ENCODE measurements around the gene PCBP3.

The PCBP3 gene

DNA sequence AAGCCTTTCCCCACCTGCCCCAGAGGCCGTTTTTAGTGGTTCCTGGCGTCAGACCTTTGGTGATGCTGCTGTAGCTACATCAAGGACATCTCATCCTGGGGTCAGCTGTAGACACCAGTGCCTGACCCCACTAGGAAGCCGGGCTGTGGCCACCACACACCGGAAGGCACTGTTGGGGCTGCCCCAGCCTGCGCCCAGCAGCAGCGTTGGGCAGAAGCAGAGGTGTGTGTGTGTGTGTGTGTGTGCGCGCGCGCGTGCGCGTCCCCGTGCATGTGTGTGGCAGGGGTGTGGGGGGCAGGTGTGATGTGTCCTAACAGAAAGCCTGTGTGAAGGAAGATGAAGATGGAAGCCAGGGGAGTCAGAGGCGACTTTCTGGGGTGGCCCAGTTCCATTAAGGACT, 276.1 kb downstream of the PCBP3 start:
- DNase-seq (ENCODE audit: low read depth in 1 of 2, low spot score in 1 of 2), result no peak

DNA sequence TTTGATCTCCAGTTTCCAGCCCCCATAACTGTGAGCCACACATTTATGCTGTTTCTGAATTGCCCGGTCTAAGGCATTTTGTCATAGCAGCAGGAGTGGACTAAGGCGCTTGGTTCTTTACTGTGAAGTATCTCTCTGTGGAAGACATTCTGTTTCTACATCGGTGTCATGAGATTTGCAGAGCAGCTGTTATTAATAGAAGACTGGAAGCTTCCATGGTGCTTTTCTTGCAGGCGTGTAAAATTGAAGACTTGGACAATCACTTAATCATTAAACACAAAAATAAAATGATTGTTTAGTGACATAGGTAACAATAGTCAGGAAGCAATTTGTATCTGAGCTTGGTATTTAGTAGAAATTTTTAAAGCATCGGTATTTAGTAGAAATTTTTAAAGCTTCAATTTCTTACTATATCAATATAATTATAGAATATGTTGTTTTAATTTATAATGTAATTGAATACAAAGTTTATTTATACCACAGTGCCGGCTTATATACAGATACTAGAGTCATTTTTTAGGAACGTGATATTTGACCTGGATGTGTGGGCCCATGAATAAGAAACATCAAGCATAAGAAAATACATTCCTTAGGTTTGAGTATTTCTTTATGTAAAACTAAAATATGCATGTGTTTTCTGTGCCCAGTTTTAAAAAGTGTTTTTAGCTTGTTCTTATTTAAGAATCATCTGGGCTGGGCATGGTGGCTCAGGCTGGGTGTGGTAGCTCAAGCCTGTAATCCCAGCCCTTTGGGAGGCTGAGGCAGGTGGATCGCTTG, 277.5 kb downstream of the PCBP3 start:
- no peak for DNase-seq (ENCODE audit: low read depth in 1 of 2, low spot score in 1 of 2)

DNA sequence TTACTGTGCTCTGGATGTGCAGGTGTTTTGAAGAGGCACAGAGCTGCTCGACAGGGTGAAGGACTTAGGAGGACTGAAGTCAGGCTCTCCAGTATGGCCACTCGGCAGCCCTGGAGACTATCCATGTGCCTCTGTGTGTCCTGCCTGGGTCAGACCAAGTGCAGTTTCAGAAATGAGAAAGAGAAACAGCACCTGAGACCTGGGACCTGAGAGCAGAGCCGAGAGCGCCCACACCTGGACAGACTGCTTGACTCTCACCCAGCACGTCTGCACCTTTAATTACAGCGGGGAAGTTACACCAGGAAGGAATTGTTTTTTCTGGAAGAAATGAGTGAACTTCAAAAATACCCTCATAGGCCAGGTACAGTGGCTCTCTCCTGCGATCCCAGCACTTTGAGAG, 278.4 kb downstream of the PCBP3 start:
- DNase-seq (ENCODE audit: low read depth in 1 of 2, low spot score in 1 of 2), result no peak

DNA sequence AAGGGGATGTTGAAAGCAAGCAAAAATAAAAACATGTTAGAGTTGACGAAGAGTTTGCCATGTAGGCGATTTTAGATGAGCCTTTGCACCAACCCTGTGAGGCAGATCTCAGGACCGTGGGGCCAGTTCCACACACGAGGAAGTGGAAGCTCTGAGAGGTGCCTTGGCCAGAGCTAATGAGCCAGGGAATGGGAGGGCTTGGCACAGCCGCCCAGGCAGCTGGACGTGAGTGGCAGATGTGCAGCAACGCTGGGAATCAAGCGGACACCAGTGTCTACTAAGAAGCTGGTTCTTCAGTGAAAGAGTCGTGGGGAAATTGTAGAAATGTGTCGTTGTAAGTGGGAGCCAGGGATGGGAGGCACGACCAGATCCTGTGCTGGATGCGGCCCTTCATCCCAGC, 279.1 kb downstream of the PCBP3 start:
- DNase-seq (ENCODE audit: low read depth in 1 of 2, low spot score in 1 of 2), result no peak

DNA sequence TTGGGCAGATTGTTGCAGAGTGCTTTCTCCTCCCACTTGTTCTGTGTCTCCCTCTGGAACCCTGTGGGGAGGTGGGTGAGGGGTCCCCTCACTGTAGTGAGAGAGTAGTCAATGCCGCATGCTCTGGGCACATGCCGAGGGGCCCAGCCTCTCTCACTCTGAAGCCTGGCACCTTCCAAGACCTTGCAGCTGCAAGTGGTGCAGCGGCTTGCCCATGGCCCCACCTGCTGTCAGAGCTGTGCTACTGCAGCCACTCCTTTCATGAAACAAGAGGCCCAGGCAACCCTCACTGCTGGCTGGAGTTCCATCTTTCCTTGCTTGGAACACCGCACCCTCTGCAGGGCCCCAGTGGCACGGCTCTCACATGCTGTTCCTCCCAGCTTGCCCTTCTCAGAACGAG, 279.6 kb downstream of the PCBP3 start:
- peak; percentile 46 to 52 for DNase-seq (ENCODE audit: low read depth in 1 of 2, low spot score in 1 of 2)

DNA sequence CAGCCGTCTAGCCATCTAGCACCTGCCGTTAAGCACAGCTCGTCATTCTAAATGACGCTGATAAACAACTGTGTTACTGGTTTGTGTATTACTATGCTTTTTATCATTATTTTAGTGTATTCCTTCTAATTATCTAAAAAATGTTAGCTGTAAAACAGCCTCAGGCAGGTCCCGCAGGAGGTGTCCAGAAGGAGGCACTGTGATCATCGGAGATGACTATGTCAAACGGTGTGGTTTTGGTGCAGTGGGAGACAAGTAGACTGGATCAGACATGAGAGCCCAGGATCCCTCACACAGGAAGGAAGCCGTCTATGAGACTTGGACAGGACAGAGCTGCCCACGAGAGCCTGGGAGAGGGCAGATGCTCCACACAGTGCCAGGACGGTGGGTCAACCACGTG, 282.8 kb downstream of the PCBP3 start:
- DNase-seq (ENCODE audit: low read depth in 1 of 2, low spot score in 1 of 2), result no peak

DNA sequence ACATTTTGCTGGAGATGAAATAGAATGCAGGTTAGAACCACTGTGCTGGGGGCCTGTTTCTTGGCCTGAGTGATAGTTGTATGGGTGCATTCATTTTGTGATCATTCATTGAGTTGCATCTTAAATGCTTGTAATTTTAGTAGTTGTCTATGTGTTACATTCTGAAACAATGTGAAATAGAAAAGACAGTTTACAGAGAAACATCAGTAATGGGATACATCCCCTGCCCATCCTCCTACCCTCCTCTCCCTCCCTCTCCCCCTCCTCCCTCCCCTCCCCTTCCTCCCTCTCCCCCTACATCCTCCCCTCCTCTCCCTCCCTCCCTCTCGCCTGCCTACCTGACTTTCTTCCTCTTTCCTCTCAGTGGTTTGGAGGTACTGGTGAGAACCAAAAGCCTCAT, 283.5 kb downstream of the PCBP3 start:
- no peak for DNase-seq (ENCODE audit: low read depth in 1 of 2, low spot score in 1 of 2)

DNA sequence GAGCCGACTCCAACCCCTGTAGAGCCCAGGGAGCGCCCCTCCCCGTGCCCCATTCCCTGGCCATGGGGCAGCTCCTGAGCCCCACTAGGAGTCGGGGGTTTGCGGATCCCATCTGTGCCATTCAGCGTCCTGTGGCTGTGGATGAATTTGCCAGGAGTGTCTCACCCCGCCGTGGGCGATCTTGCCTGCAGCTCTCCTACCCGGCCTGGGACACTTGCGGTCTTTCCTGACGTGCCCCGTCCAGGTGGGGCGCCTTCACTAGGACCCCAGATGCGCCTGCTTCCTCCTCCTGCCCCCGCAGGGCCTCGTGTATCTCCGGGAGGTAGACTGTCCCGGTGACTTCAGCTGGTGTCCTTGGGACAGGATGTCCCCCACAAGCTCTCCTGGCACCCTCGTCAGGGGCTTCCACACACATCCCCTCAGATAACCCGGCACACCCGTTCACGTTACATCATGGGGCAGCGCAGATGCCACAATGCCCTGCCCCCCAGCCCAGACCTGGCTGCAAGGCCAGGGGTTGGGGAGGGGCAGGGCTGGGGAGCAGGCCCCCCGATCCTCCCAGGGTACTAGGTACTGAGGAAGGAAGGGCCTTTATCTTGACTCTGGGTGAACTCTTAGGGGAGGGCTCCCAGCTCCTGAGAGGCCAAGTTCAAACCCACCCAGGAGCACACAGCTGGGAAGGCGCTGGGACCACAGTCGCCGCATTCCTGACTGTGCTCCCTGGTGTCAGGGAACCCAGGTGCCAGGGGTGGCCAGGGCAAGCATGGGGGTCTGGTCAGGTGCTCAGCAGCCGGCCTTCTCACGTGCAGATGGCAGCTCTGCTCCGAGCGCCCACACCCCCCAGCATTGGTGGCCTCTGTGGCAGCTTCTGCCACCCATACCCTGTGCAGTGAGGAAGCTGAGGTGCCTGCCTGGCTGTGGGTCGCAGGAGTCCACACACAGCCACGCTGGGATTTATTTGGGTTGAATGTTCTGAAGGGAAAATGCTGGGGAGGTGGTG, 284.6 kb downstream of the PCBP3 start:
- DNase-seq (ENCODE audit: low read depth in 1 of 2, low spot score in 1 of 2), result no peak

DNA sequence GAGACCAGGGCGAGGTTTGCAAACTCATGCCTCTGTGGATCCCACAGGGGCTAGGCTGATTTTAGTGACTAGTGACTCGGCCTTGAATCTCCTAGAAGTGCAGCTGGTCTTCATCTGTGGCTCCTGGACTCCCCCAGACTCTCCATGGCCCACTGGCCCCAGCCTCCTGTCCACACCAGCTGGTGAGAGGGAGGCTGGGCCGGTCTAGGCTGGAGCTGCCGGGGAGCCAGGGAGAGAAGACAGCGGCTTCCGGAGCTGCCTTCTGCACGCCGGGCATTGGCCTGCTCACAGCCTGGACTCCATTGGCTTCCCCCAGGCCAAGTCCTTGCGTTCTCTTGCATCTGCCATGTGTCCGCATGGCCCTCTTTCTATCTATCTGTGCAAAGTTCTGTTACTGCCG, 285.9 kb downstream of the PCBP3 start:
- no peak for DNase-seq (ENCODE audit: low read depth in 1 of 2, low spot score in 1 of 2)

DNA sequence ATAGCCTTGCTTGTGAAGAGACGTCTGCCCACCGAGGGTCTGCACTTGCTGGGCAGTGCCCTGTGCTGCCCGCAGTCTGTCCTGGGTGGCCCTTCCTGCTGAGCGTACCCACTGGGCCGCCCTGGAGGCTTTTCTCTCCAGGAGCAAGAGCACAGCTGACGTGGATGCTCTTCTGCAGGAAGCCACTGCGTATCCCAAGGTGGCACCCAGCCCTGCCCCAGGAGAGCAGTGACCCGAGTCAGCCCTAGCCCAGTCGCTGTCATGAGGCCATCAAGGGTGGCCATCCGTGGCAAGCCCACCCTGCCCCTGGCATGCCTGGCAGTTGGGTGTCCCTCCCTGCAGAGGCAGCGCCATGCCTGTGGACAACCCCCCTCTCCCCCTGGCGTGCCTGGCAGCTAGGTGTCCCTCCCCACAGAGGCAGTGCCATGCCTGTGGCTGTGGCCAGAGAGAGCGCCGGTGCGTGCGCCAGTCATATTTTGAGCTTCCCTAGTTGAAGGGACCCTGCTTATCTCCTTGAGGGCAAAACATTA, 286.8 kb downstream of the PCBP3 start:
- DNase-seq (ENCODE audit: low read depth in 1 of 2, low spot score in 1 of 2), result no peak

DNA sequence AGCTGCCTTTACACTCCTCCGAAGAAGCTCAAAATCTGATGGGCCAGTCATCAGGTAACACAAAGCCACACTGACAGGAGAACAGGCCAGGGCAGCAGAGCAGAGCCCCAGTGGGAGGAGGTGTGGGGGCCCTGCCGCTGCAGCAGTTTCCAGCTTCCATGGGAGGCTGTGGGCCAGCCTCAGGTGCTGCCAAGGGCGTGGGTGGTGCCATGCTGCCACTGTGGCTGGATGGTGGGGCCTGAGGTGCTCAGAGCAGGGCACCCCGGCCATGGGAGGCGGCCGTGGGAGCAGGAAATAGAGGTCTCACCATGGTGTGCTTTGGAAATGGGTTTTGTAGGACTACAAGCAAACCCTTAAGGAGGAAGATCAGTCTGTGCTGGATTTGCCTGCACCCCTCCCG, 287.3 kb downstream of the PCBP3 start:
- DNase-seq (ENCODE audit: low read depth in 1 of 2, low spot score in 1 of 2), result no peak

DNA sequence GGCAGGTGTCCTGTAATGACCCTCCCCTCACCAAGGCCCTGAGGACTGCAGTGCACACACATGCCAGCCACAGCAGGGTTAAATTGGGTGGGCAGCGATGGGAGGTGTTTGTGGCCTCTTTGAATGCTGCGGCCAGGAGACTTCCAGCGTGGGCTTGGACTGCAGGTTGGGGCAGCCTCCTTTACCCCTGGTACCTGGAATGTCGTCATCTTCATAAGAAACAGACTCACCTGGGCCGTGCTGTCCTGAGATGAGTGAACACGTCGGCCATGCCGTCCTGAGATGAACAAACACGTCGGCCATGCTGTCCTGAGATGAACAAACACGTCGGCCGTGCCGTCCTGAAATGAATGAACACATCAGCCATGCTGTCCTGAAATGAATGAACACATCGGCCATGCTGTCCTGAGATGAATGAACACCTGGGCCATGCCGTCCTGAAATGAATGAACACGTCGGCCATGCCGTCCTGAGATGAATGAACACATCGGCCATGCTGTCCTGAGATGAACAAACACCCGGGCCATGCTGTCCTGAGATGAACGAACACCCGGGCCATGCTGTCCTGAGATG, 288.0 kb downstream of the PCBP3 start:
- DNase-seq (ENCODE audit: low read depth in 1 of 2, low spot score in 1 of 2), result no peak

DNA sequence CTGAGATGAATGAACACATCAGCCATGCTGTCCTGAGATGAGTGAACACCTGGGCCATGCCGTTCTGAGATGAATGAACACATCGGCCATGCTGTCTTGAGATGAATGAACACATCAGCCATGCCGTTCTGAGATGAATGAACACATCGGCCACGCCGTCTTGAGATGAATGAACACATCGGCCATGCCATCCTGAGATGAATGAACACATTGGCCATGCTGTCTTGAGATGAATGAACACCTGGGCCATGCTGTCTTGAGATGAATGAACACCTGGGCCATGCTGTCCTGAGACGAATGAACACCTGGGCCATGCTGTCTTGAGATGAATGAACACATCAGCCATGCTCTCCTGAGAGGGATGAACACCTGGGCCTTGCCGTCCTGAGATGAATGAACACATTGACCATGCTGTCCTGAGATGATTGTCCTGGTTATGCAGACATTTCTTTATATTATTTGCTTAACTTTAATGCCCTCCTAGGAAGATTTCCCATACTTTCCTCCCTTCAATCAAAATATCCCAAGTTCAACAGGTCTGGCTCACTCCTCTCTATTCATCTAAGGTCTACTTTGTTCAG, 289.5 kb downstream of the PCBP3 start:
- DNase-seq (ENCODE audit: low read depth in 1 of 2, low spot score in 1 of 2), result no peak

DNA sequence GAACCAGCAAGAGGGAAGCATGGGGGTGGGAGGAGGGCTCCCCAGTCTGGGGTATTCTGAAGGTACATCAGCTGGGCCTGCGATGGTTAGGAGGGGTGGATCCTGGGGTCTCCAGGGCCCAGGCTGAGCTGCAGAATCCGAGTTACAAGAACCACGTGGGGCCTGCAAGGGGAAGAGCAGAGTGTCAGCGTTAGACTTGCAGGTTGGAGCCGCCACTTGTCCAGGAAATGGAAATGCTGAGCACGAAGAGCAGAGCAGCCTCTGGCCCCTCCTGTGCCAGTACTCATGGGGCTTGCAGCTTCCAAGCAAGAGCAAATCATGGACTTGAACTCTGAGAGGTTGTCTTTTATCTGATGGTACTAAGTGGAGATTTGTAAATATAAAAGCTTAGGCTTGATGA, 290.6 kb downstream of the PCBP3 start:
- no peak for DNase-seq (ENCODE audit: low read depth in 1 of 2, low spot score in 1 of 2)

DNA sequence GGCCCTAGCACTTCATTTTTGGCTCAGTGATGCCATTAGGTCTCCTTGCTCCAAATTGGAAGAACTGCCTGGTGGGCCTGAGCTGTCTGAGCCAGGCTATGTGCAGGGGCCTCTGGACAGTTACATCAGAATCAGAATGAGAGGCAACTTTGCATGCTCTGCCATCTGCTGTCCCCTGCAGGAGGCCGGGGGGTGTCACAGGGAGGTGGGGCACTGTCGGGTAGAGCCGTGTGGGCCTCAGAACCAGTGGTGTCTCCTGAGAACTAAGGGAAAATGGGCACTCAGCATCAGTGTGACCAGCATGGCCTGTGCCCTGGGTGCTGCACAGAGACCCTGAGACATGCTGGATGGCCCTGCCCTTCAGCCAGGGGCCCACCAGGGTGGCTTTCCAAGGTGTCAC, 291.0 kb downstream of the PCBP3 start:
- no peak for DNase-seq (ENCODE audit: low read depth in 1 of 2, low spot score in 1 of 2)

DNA sequence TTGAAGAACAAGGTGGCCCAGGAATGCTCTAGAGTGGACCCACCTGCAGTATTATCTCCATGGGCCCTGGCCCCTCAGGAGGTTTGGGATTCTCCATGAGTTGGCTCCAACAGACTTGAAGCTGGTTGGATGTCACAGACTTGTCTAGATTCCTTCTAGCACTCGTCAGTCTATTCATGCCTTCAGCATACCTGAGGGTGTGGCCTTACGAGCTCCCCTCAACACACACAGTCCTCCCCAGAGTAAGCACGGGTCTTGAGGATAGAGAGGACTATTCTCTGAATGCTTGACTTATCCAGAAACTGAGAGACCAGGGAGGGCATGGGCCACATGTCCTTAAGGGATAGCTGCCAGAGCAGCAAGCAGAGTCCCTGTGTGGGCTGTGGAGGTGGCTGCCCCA, 292.1 kb downstream of the PCBP3 start:
- DNase-seq (ENCODE audit: low read depth in 1 of 2, low spot score in 1 of 2), result no peak

DNA sequence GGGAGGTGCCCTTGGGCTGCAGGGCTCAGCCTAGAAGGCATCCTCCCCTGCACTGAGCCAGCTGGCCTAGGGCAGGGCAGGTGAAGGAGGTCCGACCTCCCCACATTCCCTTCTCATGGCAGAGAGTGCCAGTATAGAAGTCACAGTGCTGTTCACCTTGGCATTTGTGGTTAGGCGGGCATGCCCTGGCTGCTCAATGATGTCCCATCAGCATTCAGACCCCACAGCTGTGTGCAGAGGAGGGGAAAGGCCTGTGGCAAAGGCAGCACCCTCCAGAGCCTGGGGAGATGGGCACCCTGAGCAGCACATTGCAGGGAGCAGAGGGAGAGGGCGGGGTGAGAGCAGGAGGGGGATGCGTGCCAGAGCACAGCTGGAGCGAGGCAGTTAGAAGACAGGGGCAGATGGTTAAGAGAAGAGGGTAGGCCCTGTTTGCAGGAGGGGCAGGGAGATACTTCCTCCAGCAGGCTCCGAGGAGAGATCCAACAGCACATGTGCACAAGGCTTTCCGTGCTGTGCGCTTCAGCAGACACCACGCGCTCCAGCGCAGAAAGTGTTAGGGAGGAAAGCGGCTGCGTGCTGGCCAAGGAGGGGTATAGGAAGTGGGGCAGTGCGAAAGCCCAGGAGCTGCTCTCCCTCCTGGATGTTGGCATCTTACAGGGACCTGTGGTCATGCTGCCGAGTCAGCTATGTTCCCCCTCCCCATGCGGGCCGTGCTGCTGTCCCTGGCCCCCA, 294.4 kb downstream of the PCBP3 start:
- no peak for DNase-seq (ENCODE audit: low read depth in 1 of 2, low spot score in 1 of 2)

DNA sequence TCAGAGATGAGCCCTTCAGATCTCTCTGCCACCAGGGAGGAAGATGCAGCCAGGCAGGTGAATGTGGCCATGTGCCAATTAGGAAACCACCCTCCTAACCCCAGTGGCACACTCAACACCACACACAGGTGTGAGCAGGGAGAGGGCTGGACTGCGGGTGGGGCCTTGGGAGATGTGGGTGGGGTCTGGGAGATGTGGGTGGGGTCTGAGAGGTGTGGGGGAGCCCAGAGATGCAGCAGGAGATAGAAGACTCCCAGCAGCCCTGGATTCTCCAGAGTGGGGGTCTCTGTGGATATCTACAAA, 294.9 kb downstream of the PCBP3 start:
- no peak for DNase-seq (ENCODE audit: low read depth in 1 of 2, low spot score in 1 of 2)

DNA sequence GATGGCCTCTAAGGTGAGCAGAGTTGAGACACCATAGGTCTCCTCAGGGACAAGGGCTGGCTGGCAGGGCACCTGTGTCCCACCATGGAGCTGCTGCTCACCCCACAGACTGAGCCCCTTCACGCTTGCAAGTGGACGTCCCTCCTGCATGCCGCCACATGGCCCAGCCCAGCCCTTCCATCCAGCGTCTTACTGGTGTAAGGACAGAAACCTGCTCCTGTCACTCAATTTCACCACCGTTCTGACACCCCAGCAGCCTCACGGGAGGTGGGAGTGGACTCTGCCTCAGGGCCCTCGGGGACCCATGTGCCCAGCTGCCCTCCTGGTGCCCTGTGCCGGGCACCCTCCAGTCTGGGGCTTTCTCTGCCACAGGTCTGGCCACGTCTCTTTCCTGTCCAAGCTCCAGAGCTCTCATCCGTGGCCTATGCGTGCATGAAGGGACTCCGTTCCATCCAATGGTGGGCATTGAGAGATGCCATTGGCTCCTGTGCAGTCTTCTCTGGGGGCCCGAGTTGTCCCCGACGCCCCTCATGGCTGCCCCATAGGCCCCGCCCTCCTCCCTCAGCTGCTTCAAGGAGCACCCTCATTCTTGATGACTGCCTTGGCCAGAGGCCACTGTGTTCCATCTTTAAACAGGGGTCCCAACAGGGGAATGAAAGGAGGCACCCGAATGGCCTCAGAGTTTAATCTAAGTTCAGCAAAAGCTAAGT, 295.4 kb downstream of the PCBP3 start:
- DNase-seq (ENCODE audit: low read depth in 1 of 2, low spot score in 1 of 2), result no peak

DNA sequence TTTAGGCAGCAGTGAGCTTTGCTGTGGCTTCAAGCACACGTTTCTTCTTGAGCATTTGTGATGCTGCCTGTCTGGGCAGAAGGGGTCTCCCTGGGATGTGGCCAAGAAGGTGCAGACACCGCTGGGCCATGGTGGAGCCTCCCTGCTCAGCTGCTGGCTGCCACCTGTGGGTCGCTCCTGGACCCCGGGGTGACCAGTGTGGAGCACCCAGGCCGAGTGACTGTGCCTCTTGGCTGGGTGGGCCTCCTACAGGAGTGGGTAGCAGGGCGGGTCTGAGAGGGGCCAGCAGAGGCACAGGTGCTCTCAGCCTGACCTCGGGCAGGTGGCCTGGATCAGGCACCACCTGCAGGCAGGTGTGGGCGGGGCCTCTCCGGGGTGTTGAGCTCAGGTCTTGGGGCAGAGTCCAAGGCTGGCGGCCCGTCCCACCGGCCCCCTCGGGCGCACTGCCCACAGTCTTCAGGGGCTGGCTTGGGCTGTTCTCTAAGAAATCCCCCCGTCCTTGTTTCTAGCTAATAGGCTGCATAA, 296.1 kb downstream of the PCBP3 start:
- DNase-seq (ENCODE audit: low read depth in 1 of 2, low spot score in 1 of 2), result no peak
